OCI-LY7 (cell line): Measurements from ENCODE around the gene KCTD2. TPM values are rescaled to one million over a fixed set of nuclear protein-coding genes. Genes with fewer than 3 reads are reported as not detected.

Experiments
- BruUV-seq: library from RNA; stranded (reverse); fragments of 400-500 nt; replicated peaks from 2 replicates; lab custom pipeline; 2021; lab: Mats Ljungman, UMichigan
- CTCF ChIA-PET: fragments of 300-600 bp; sonication (Branson Sonifier 250); formaldehyde crosslinking; loops from one replicate; lab custom pipeline; 2022; ENCODE audit warnings: antibody characterized with exemption; ENCODE audit not compliant: unreplicated experiment; lab: Charles Lee
- POLR2A ChIA-PET: fragments of 300-600 bp; sonication (Branson Sonifier 250); formaldehyde crosslinking; loops from one replicate; lab custom pipeline; 2022; ENCODE audit warnings: antibody characterized with exemption; lab: Charles Lee
- DNase-seq: peaks from one replicate; pipeline ENCODE4 v3.0.0-alpha.2; 2015; ENCODE audit warnings: low spot score
- H2AFZ ChIP-seq: fragments of 200-600 bp; sonication (generic), shearing (Covaris generic); 2 replicates; pipeline ENCODE4 v1.6.1; 2014; ENCODE audit warnings: mild to moderate bottlenecking, antibody characterized with exemption, low read length, moderate library complexity
- H3K27ac ChIP-seq: fragments of 200-600 bp; sonication (generic); 2 replicates; pipeline ENCODE4 v1.5.1; 2014; ENCODE audit warnings: mixed run types, low read depth, mild to moderate bottlenecking, moderate library complexity, low read length, inconsistent platforms; ENCODE audit not compliant: poor library complexity, severe bottlenecking
- H3K36me3 ChIP-seq: fragments of 200-600 bp; sonication (generic); 2 replicates; pipeline ENCODE4 v1.6.1; 2014; ENCODE audit warnings: mild to moderate bottlenecking, antibody characterized with exemption, low read length, moderate library complexity, mixed read lengths; ENCODE audit not compliant: insufficient read depth
- H3K4me1 ChIP-seq: fragments of 200-600 bp; sonication (generic); 2 replicates; pipeline ENCODE4 v1.5.1; 2014; ENCODE audit warnings: mild to moderate bottlenecking, low read length; ENCODE audit not compliant: insufficient read depth, poor library complexity, severe bottlenecking
- H3K4me2 ChIP-seq: fragments of 200-600 bp; sonication (generic); 2 replicates; pipeline ENCODE4 v1.6.1; 2014; ENCODE audit warnings: mild to moderate bottlenecking, low read length
- H3K4me3 ChIP-seq: fragments of 200-600 bp; sonication (generic); 2 replicates; pipeline ENCODE4 v1.5.1; 2014; ENCODE audit warnings: mild to moderate bottlenecking, low read depth, low read length; ENCODE audit not compliant: poor library complexity, severe bottlenecking
- H3K79me2 ChIP-seq: fragments of 200-600 bp; sonication (generic); 2 replicates; pipeline ENCODE4 v1.6.1; 2016; ENCODE audit warnings: low read depth, mild to moderate bottlenecking, low read length, moderate library complexity, mixed read lengths; ENCODE audit not compliant: insufficient read depth
- H3K9me2 ChIP-seq: fragments of 200-600 bp; sonication (generic); 2 replicates; pipeline ENCODE4 v1.6.1; 2016; ENCODE audit warnings: mild to moderate bottlenecking, low read length, mixed read lengths; ENCODE audit not compliant: insufficient read depth
- H3K9me3 ChIP-seq: fragments of 200-600 bp; sonication (generic); 2 replicates; pipeline ENCODE4 v1.6.1; 2014; ENCODE audit warnings: mild to moderate bottlenecking, mixed run types, low read length, mixed read lengths
- H4K20me1 ChIP-seq: fragments of 200-600 bp; sonication (generic); 2 replicates; pipeline ENCODE4 v1.6.1; 2014; ENCODE audit warnings: mild to moderate bottlenecking, antibody characterized with exemption, low read length, moderate library complexity, mixed read lengths; ENCODE audit not compliant: insufficient read depth
- CTCF ChIP-seq: fragments of 200-600 bp; sonication (generic); conservative IDR thresholded peaks from 2 replicates; pipeline ENCODE4 v1.5.1; 2014; ENCODE audit warnings: mild to moderate bottlenecking, antibody characterized with exemption, low read length, moderate library complexity, mixed read lengths
- EZH2phosphoT487 ChIP-seq: fragments of 200-600 bp; sonication (generic); IDR thresholded peaks from 2 replicates; pipeline ENCODE4 v1.6.1; 2018; ENCODE audit warnings: low read depth, borderline replicate concordance, mild to moderate bottlenecking, mixed run types, antibody characterized with exemption, low read length, moderate library complexity, mixed read lengths
- intact Hi-C: fragments of 100-400 bp; cut with micrococcal nuclease; formaldehyde crosslinking; loops from one replicate; pipeline ENCODE4 v1.10.0; 2022; ENCODE audit not compliant: unreplicated experiment
- total RNA-seq, 2 experiments: library from RNA; depleted of rRNA in 1 of 2; stranded (reverse); fragments of >200 nt in 1 of 2; shearing (Covaris generic) in 1 of 2; gene quantifications; 2 replicates each; pipeline ENCODE4 v1.2.3, GENCODE V29; 2014 to 2022

KCTD2 gene
- total RNA-seq, 2 experiments from 2014 or later: 21.0 to 29.8 TPM

GRCh38 chr17:75073618-75074047, 26.6 kb downstream of the KCTD2 start:
- Histone ChIP-seq H3K4me1 (no peaks in the 10 kb centered on the region), H4K20me1 (no peaks in the 10 kb centered on the region), H3K9me3 (no peaks in the 10 kb centered on the region), H2AFZ (no peak overlapping the region), H3K79me2 (no peaks in the 10 kb centered on the region), H3K27ac (no peak overlapping the region), H3K9me2 (no peaks in the 10 kb centered on the region), H3K36me3 (no peaks in the 10 kb centered on the region), H3K4me3 (no peak overlapping the region), H3K4me2 (no peak overlapping the region)
- intact Hi-C loops: no loop called here
- no TSS peak for BruUV-seq
- POLR2A ChIA-PET: interaction anchor here (0.7 to 1.3 kb wide), 3 partner anchors 31 to 1260 kb away, joined by 3 read pairs; no protein-coding TSS in a partner anchor
- no peak for DNase-seq
- CTCF ChIA-PET: no interaction called here
- TF ChIP-seq EZH2phosphoT487 (no peak), CTCF (no peak)

GRCh38 chr17:75074532-75074931, 27.5 kb downstream of the KCTD2 start:
- POLR2A ChIA-PET: no interaction called here

More at GRCh38 chr17:75074532-75074931, 27.5 kb downstream of the KCTD2 start:
- BruUV-seq: no TSS peak
- Histone ChIP-seq H2AFZ (no peak overlapping the region), H3K9me2 (no peaks in the 10 kb centered on the region), H3K4me2 (no peak overlapping the region), H3K4me1 (no peaks in the 10 kb centered on the region), H3K79me2 (no peaks in the 10 kb centered on the region), H3K27ac (no peak overlapping the region), H3K9me3 (no peaks in the 10 kb centered on the region), H3K36me3 (no peaks in the 10 kb centered on the region), H4K20me1 (no peaks in the 10 kb centered on the region), H3K4me3 (no peak overlapping the region)
- intact Hi-C loops: no loop called here
- TF ChIP-seq CTCF: no peak
- no peak for TF ChIP-seq EZH2phosphoT487
- CTCF ChIA-PET: no interaction called here
- no peak for DNase-seq
